Measurements from ENCODE around the gene APPBP2. TPM values are rescaled to one million over a fixed set of nuclear protein-coding genes. Genes with fewer than 3 reads are reported as not detected.
"Not testable (repeated sequence)": the region's sequence is repeated elsewhere in the genome, so short reads cannot be mapped to it uniquely, and the experiment has no call there.

APPBP2 gene
- total and polyA plus RNA-seq, 2 donors (not counting 3 experiments of a cell fraction or from before 2014, with no cell fraction given) = 8.4 to 49.1 TPM

GRCh38 chr17:60491771-60492170 lies 34.3 kb downstream of the APPBP2 start:
- ChIA-PET CTCF (interaction anchor here (2.6 kb wide), 1 partner anchor 146 kb away, joined by 6 read pairs; no protein-coding TSS in a partner anchor), POLR2A (interaction anchor here (0.5 kb wide), 1 partner anchor 11 kb away, joined by 4 read pairs; no protein-coding TSS in a partner anchor)
- Histone ChIP-seq H3K4me3 (replicated peaks in 1 of 3; ENCODE audit: insufficient read depth in 1 of 3, low read depth in 1 of 3, low read length in 3 of 3) (no peak overlapping the region), H3K9me3 (replicated peaks; ENCODE audit: control insufficient read depth, insufficient read depth, low read length) (no peaks in the 10 kb centered on the region), H2AFZ (ENCODE audit: low read depth, low read length) (no peak overlapping the region), H3K79me2 (ENCODE audit: control insufficient read depth, insufficient read depth, low read length) (no peaks in the 10 kb centered on the region), H3K9ac (replicated peaks; ENCODE audit: extremely low read depth, insufficient read depth, low read length) (no peak overlapping the region), H3K27ac (ENCODE audit: insufficient read depth, low read depth, low read length) (no peak overlapping the region), H4K20me1 (replicated peaks; ENCODE audit: control insufficient read depth, extremely low read depth, insufficient read depth, low read length) (no peaks in the 10 kb centered on the region), H3K36me3 (ENCODE audit: control insufficient read depth in 2 of 2, extremely low read depth in 1 of 2, insufficient read depth in 2 of 2, low read length in 2 of 2) (peaks cover 4 to 22% of the 10 kb centered on the region in 2 experiments), H3K4me2 (ENCODE audit: insufficient read depth, low read length) (no peak overlapping the region), H3K4me1 (ENCODE audit: control insufficient read depth, extremely low read depth, insufficient read depth, low read length) (no peaks in the 10 kb centered on the region), H3K27me3 (ENCODE audit: control insufficient read depth in 2 of 2, insufficient read depth in 2 of 2, low read length in 2 of 2) (no peaks in the 10 kb centered on the region), H3K9me1 (replicated peaks; ENCODE audit: control insufficient read depth, extremely low read depth, insufficient read depth, low read length) (no peaks in the 10 kb centered on the region)
- BruUV-seq (replicated peaks) = no TSS peak
- DNase-seq (ENCODE audit: low read depth, low spot score) (no peak), FAIRE-seq (no peak)
- TF ChIP-seq CTCF (IDR thresholded peaks at IDR 0.05; ENCODE audit: extremely low read depth in 1 of 2, insufficient read depth in 1 of 2, low read depth in 1 of 2, low read length in 2 of 2) (no peak), MYC (IDR thresholded peaks at IDR 0.05; ENCODE audit: low read depth, low read length) (no peak), EZH2 (IDR thresholded peaks at IDR 0.05; ENCODE audit: borderline replicate concordance, low read depth, low read length, severe bottlenecking) (no peak), POLR2A (IDR thresholded peaks at IDR 0.05; ENCODE audit: low read depth, low read length) (no peak), JUN (IDR thresholded peaks at IDR 0.05; ENCODE audit: borderline replicate concordance, insufficient read depth, insufficient read length, low read depth) (no peak), MAX (IDR thresholded peaks at IDR 0.05; ENCODE audit: insufficient read depth, insufficient read length) (no peak), GATA2 (IDR thresholded peaks at IDR 0.05; ENCODE audit: insufficient read depth, insufficient read length, low read depth, low read length) (no peak), POLR2AphosphoS5 (IDR thresholded peaks at IDR 0.05; ENCODE audit: insufficient read depth, low read depth, low read length) (no peak), FOS (IDR thresholded peaks at IDR 0.05; ENCODE audit: borderline replicate concordance, insufficient read depth, low read length) (no peak)
- intact Hi-C loops (cut with micrococcal nuclease) = no loop called here
- dilution Hi-C loops (cut with MboI; ENCODE audit: extremely low pct_ligation_motif_present, low sequenced_read_pairs) = no loop called here

GRCh38 chr17:60490594-60490993 lies 35.4 kb downstream of the APPBP2 start:
- H3K79me2 ChIP-seq (ENCODE audit: control insufficient read depth, insufficient read depth, low read length); H3K9ac ChIP-seq (replicated peaks; ENCODE audit: extremely low read depth, insufficient read depth, low read length); FAIRE-seq; H3K9me3 ChIP-seq (replicated peaks; ENCODE audit: control insufficient read depth, insufficient read depth, low read length); BruUV-seq (replicated peaks); H3K27me3 ChIP-seq (ENCODE audit: control insufficient read depth in 2 of 2, insufficient read depth in 2 of 2, low read length in 2 of 2); H3K27ac ChIP-seq (ENCODE audit: insufficient read depth, low read depth, low read length); H2AFZ ChIP-seq (ENCODE audit: low read depth, low read length); H3K4me2 ChIP-seq (ENCODE audit: insufficient read depth, low read length); H3K4me1 ChIP-seq (ENCODE audit: control insufficient read depth, extremely low read depth, insufficient read depth, low read length); POLR2A ChIA-PET; intact Hi-C loops (cut with micrococcal nuclease); dilution Hi-C loops (cut with MboI; ENCODE audit: extremely low pct_ligation_motif_present, low sequenced_read_pairs); DNase-seq (ENCODE audit: low read depth, low spot score); H3K4me3 ChIP-seq (replicated peaks in 1 of 3; ENCODE audit: insufficient read depth in 1 of 3, low read depth in 1 of 3, low read length in 3 of 3); H3K9me1 ChIP-seq (replicated peaks; ENCODE audit: control insufficient read depth, extremely low read depth, insufficient read depth, low read length); H4K20me1 ChIP-seq (replicated peaks; ENCODE audit: control insufficient read depth, extremely low read depth, insufficient read depth, low read length): not testable (repeated sequence)
- H3K36me3 ChIP-seq (ENCODE audit: control insufficient read depth in 2 of 2, extremely low read depth in 1 of 2, insufficient read depth in 2 of 2, low read length in 2 of 2) = peaks cover 4 to 22% of the 10 kb centered on the region in 2 experiments
- CTCF ChIA-PET = interaction anchor here (2.6 kb wide), 1 partner anchor 148 kb away, joined by 6 read pairs; no protein-coding TSS in a partner anchor
